H1 (cell line): ENCODE measurements around the gene MLYCD. TPM values are rescaled to one million over a fixed set of nuclear protein-coding genes. Genes with fewer than 3 reads are reported as not detected.

Experiments
- CTCF ChIA-PET: fragments of 300-600 bp; sonication (Branson Sonifier 250); formaldehyde crosslinking; loops from one replicate; lab custom pipeline; 2021; ENCODE audit not compliant: partially characterized antibody; lab: Charles Lee
- POLR2A ChIA-PET: fragments of 300-600 bp; sonication (Branson Sonifier 250); formaldehyde crosslinking; loops from one replicate; lab custom pipeline; 2021; ENCODE audit warnings: inconsistent platforms; ENCODE audit not compliant: partially characterized antibody; lab: Charles Lee
- DNase-seq, 2 experiments: peaks; one replicate each; pipeline versions ENCODE4 v3.0.0 to v3.0.0-alpha.2; 2010 to 2022; ENCODE audit warnings: low spot score in 2 of 2, low read depth in 1 of 2, mixed read lengths in 1 of 2
- FAIRE-seq: peaks from 2 replicates; lab custom pipeline; 2011; peaks lifted over from hg19 to GRCh38; lab: Jason Lieb, UNC
- H2AFZ ChIP-seq: 2 replicates; pipeline ENCODE4 v1.8.1; 2012; ENCODE audit warnings: low read length, inconsistent platforms
- H2AK5ac ChIP-seq: 2 replicates; pipeline ENCODE4 v1.6.1; 2013; ENCODE audit warnings: low read depth, low read length
- H2BK120ac ChIP-seq: replicated peaks from 2 replicates; pipeline ENCODE3; 2013; ENCODE audit warnings: low read depth, low read length, inconsistent platforms
- H2BK12ac ChIP-seq: 2 replicates; pipeline ENCODE4 v1.6.1; 2013; ENCODE audit warnings: low read depth, low read length
- H2BK15ac ChIP-seq: 2 replicates; pipeline ENCODE4 v1.6.1; 2013; ENCODE audit warnings: low read length
- H2BK20ac ChIP-seq: 2 replicates; pipeline ENCODE4 v1.6.1; 2013; ENCODE audit warnings: low read length
- H2BK5ac ChIP-seq: 2 replicates; pipeline ENCODE4 v1.6.1; 2013; ENCODE audit warnings: low read depth, low read length
- H3K14ac ChIP-seq: 2 replicates; pipeline ENCODE4 v1.6.1; 2013; ENCODE audit warnings: inconsistent platforms; ENCODE audit not compliant: insufficient read length
- H3K18ac ChIP-seq: 2 replicates; pipeline ENCODE4 v1.6.1; 2013; ENCODE audit warnings: low read length; ENCODE audit errors: extremely low read depth
- H3K23ac ChIP-seq: 2 replicates; pipeline ENCODE4 v1.6.1; 2013; ENCODE audit warnings: inconsistent platforms; ENCODE audit not compliant: insufficient read length
- H3K23me2 ChIP-seq: 2 replicates; pipeline ENCODE4 v1.6.1; 2013; ENCODE audit warnings: low read depth, low read length
- H3K27ac ChIP-seq: 2 replicates; pipeline ENCODE4 v1.6.1; 2011; ENCODE audit warnings: low read depth, low read length, inconsistent platforms
- H3K27me3 ChIP-seq, 4 experiments: replicated peaks in 1 of 4; 1 replicate in 1 of 4; 2 replicates in 3 of 4; pipeline versions ENCODE4 v1.6.1 to v1.8.1; 2011 to 2013; ENCODE audit warnings: low read length in 3 of 4, mild to moderate bottlenecking in 3 of 4, inconsistent platforms in 2 of 4, mixed read lengths in 2 of 4, moderate library complexity in 1 of 4; ENCODE audit not compliant: control insufficient read depth in 3 of 4, insufficient read depth in 3 of 4; ENCODE audit errors: extremely low read depth in 1 of 4
- H3K36me3 ChIP-seq, 4 experiments: 2 replicates each; pipeline versions ENCODE4 v1.6.1 to v1.8.1; 2011 to 2013; ENCODE audit warnings: mild to moderate bottlenecking in 4 of 4, low read length in 3 of 4, moderate library complexity in 2 of 4, control low read depth in 1 of 4, inconsistent platforms in 1 of 4; ENCODE audit not compliant: insufficient read depth in 4 of 4, control insufficient read depth in 2 of 4
- H3K4ac ChIP-seq: replicated peaks from 2 replicates; pipeline ENCODE3; 2013; ENCODE audit warnings: low read length, low read depth, mixed read lengths, inconsistent platforms; ENCODE audit not compliant: insufficient read length
- H3K4me1 ChIP-seq, 4 experiments: replicated peaks in 1 of 4; 1 replicate in 1 of 4; 2 replicates in 3 of 4; pipeline versions ENCODE4 v1.6.1 to v1.8.1; 2011 to 2013; ENCODE audit warnings: low read length in 3 of 4, inconsistent platforms in 2 of 4, mixed read lengths in 1 of 4; ENCODE audit not compliant: insufficient read depth in 4 of 4, control insufficient read depth in 3 of 4
- H3K4me2 ChIP-seq, 2 experiments: 2 replicates each; pipeline versions ENCODE4 v1.6.1 to v1.8.1; 2011 to 2013; ENCODE audit warnings: low read depth in 2 of 2, low read length in 2 of 2, control low read depth in 1 of 2, inconsistent platforms in 1 of 2, mild to moderate bottlenecking in 1 of 2; ENCODE audit not compliant: insufficient read depth in 1 of 2
- H3K4me3 ChIP-seq, 4 experiments: fragments of 200-600, 300-600 bp in 1 of 4; sonication (generic), shearing (Covaris generic), sonication (Bioruptor Twin) in 1 of 4; 2 replicates each; pipeline versions ENCODE4 v1.5.1 to v1.8.1; 2011 to 2016; ENCODE audit warnings: low read length in 4 of 4, low read depth in 3 of 4, control low read depth in 2 of 4, inconsistent platforms in 2 of 4, mild to moderate bottlenecking in 2 of 4, mixed read lengths in 1 of 4, moderate library complexity in 1 of 4; ENCODE audit not compliant: insufficient read depth in 2 of 4; ENCODE audit errors: extremely low read depth in 1 of 4
- H3K56ac ChIP-seq: replicated peaks from 2 replicates; pipeline ENCODE3; 2013; ENCODE audit warnings: low read depth, mild to moderate bottlenecking, mixed read lengths, low read length, inconsistent platforms; ENCODE audit not compliant: insufficient read length
- H3K79me1 ChIP-seq: 2 replicates; pipeline ENCODE4 v1.6.1; 2013; ENCODE audit warnings: low read depth, low read length, control low read depth
- H3K79me2 ChIP-seq, 2 experiments: 2 replicates each; pipeline versions ENCODE4 v1.6.1 to v1.8.1; 2012 to 2013; ENCODE audit warnings: low read length in 2 of 2, mild to moderate bottlenecking in 2 of 2, inconsistent platforms in 1 of 2; ENCODE audit not compliant: insufficient read depth in 2 of 2, control insufficient read depth in 1 of 2
- H3K9ac ChIP-seq, 4 experiments: replicated peaks in 1 of 4; 1 replicate in 1 of 4; 2 replicates in 3 of 4; pipeline versions ENCODE4 v1.6.1 to v1.8.1; 2011 to 2013; ENCODE audit warnings: low read depth in 3 of 4, low read length in 3 of 4, control low read depth in 2 of 4, mild to moderate bottlenecking in 2 of 4, moderate library complexity in 2 of 4, inconsistent platforms in 1 of 4; ENCODE audit errors: extremely low read depth in 1 of 4
- H3K9me3 ChIP-seq, 2 experiments: 2 replicates each; pipeline versions ENCODE4 v1.6.1 to v1.8.1; 2012 to 2013; ENCODE audit warnings: mild to moderate bottlenecking in 2 of 2, moderate library complexity in 2 of 2, control low read depth in 1 of 2, inconsistent platforms in 1 of 2, low read depth in 1 of 2, low read length in 1 of 2, mixed read lengths in 1 of 2; ENCODE audit not compliant: insufficient read depth in 2 of 2
- H4K20me1 ChIP-seq, 2 experiments: replicated peaks in 1 of 2; 2 replicates each; pipeline versions ENCODE3 to v1.8.1; 2011 to 2013; ENCODE audit warnings: inconsistent platforms in 2 of 2, low read length in 2 of 2, mild to moderate bottlenecking in 1 of 2; ENCODE audit not compliant: insufficient read depth in 2 of 2, control insufficient read depth in 1 of 2
- H4K5ac ChIP-seq: 2 replicates; pipeline ENCODE4 v1.6.1; 2013; ENCODE audit warnings: low read length, low read depth, mixed read lengths, inconsistent platforms; ENCODE audit not compliant: insufficient read length
- H4K8ac ChIP-seq: 2 replicates; pipeline ENCODE4 v1.8.0; 2013; ENCODE audit warnings: mild to moderate bottlenecking, moderate library complexity, low read length, inconsistent platforms; ENCODE audit not compliant: insufficient read depth; ENCODE audit errors: extremely low read depth
- H4K91ac ChIP-seq: replicated peaks from 2 replicates; pipeline ENCODE3; 2013; ENCODE audit warnings: low read length, mixed read lengths, inconsistent platforms; ENCODE audit not compliant: insufficient read length
- HDAC6 ChIP-seq: IDR thresholded peaks from one replicate; pipeline ENCODE4 v1.7.1; 2012; ENCODE audit warnings: low read depth, mild to moderate bottlenecking, inconsistent platforms, low read length, moderate library complexity
- WGBS, 2 experiments: shearing (Covaris generic) in 1 of 2; methylation state at CpG; one replicate each; pipeline versions ENCODE4 v1.1.6 to v1.1.7; 2013 to 2015; ENCODE audit warnings: low lambda C conversion rate in 2 of 2, mixed read lengths in 2 of 2, inconsistent platforms in 1 of 2, low coverage in 1 of 2, missing lambda C conversion rate in 1 of 2; ENCODE audit not compliant: insufficient replicate concordance in 2 of 2, insufficient coverage in 1 of 2, insufficient read length in 1 of 2; ENCODE audit errors: extremely low coverage in 1 of 2, missing lambda C conversion rate in 1 of 2; 5-methylcytosine and 5-hydroxymethylcytosine counted together
- polyA plus RNA-seq, 7 experiments: library from polyadenylated mRNA; depleted of rRNA in 3 of 7; stranded (reverse) in 5 of 7; unstranded in 2 of 7; fragments of >200 nt in 5 of 7; fragments of 200-250 nt in 2 of 7; gene quantifications; 1 replicate in 5 of 7; 2 replicates in 1 of 7; 4 replicates in 1 of 7; pipeline versions ENCODE4 v1.2.1 to v1.2.3, GENCODE V29; 2011 to 2013; ENCODE audit warnings: missing spikeins in 2 of 7, mixed read lengths in 2 of 7
- total RNA-seq: library from RNA; stranded (reverse); fragmentation: NEBNext Ultra II Directional; extraction: Animal tissue kit (Norgen Biotek cat#: 25700); gene quantifications from 2 replicates; pipeline ENCODE4 v1.2.1, GENCODE V29; 2021
- TF ChIP-seq, protein P1 (sequence below): IDR thresholded peaks from 2 replicates; pipeline ENCODE4 v1.6.1; 2011; ENCODE audit warnings: low read length, improper control_type of control experiment

The MLYCD gene
- total and polyA plus RNA-seq, 2 of the 8 experiments (the other 6 are each of a cell fraction or from before 2014, with no cell fraction given), result 3.7 to 7.0 TPM

DNA sequence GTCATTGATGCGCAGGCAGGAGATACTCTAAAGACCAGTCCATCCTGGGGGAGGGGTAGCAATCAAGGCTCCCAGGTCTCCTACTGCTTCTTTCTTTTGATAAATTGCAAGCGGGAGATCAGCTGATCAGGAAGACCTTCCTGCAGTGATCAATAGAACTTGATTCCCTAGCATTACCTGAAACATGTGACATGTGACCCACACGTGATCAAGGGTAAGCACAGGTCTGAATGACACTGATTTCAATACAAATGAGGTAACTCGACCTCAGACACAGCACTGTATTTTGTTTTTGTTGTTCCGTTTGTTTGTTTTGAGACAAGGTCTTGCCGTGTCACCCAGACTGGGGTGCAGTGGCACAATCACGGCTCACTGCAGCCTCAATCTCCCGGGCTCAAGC is 39.6 kb upstream of the MLYCD start:
- Histone ChIP-seq H4K8ac (no peak overlapping the region), H2BK15ac (no peak overlapping the region), H4K91ac (no peak overlapping the region), H3K18ac (no peak overlapping the region), H2BK120ac (no peak overlapping the region), H2AK5ac (peak overlapping the region; percentile 11; the same call in 1 of the 2 replicates), H3K9ac (no peak overlapping the region), H3K56ac (no peak overlapping the region), H2BK12ac (no peak overlapping the region), H3K27me3 (no peaks in the 10 kb centered on the region), H3K27ac (no peak overlapping the region), H4K20me1 (no peaks in the 10 kb centered on the region), H3K4me1 (peaks cover 0 to 8% (median 3%) of the 10 kb centered on the region in 4 experiments; a peak in 5 of 7 replicates), H3K4ac (no peak overlapping the region), H2BK20ac (no peak overlapping the region), H4K5ac (no peak overlapping the region), H3K79me1 (no peaks in the 10 kb centered on the region), H3K79me2 (no peaks in the 10 kb centered on the region), H2AFZ (0 out of 2 replicates have a peak overlapping the region, but pooled peaks have one; percentile 16), H2BK5ac (no peak overlapping the region), H3K36me3 (no peaks in the 10 kb centered on the region), H3K23me2 (no peaks in the 10 kb centered on the region), H3K23ac (no peak overlapping the region), H3K14ac (no peak overlapping the region), H3K4me2 (no peak overlapping the region; a peak in 1 of 4 replicates), H3K9me3 (0 out of 4 replicates have a peak, but pooled peaks cover 0 to 4% of the 10 kb centered on the region in 2 experiments), H3K4me3 (no peak overlapping the region)
- 83% methylated on average over 8 of the region's 8 CpGs; no CpG with 5 or more reads in 1 of the 2 experiments for WGBS, 2 experiments
- CTCF ChIA-PET, result interaction anchor here (1.1 to 3.2 kb wide), 2 partner anchors 27 to 33 kb away, joined by 3 to 18 read pairs; no protein-coding TSS in a partner anchor
- POLR2A ChIA-PET, result no interaction called here
- DNase-seq (no peak), FAIRE-seq (peak; percentile 66)
- TF ChIP-seq, protein P1, sequence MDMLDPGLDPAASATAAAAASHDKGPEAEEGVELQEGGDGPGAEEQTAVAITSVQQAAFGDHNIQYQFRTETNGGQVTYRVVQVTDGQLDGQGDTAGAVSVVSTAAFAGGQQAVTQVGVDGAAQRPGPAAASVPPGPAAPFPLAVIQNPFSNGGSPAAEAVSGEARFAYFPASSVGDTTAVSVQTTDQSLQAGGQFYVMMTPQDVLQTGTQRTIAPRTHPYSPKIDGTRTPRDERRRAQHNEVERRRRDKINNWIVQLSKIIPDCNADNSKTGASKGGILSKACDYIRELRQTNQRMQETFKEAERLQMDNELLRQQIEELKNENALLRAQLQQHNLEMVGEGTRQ, result 0 out of 2 replicates have a peak, but pooled peaks have one; percentile 34
- no peak for TF ChIP-seq HDAC6
